Measurements from ENCODE around the gene SRGAP2.
A peak's percentile ranks its signal among the peaks of the same experiment; 100 is the strongest.
"Not testable (repeated sequence)": the region's sequence is repeated elsewhere in the genome, so short reads cannot be mapped to it uniquely, and the experiment has no call there.

Gene SRGAP2

DNA sequence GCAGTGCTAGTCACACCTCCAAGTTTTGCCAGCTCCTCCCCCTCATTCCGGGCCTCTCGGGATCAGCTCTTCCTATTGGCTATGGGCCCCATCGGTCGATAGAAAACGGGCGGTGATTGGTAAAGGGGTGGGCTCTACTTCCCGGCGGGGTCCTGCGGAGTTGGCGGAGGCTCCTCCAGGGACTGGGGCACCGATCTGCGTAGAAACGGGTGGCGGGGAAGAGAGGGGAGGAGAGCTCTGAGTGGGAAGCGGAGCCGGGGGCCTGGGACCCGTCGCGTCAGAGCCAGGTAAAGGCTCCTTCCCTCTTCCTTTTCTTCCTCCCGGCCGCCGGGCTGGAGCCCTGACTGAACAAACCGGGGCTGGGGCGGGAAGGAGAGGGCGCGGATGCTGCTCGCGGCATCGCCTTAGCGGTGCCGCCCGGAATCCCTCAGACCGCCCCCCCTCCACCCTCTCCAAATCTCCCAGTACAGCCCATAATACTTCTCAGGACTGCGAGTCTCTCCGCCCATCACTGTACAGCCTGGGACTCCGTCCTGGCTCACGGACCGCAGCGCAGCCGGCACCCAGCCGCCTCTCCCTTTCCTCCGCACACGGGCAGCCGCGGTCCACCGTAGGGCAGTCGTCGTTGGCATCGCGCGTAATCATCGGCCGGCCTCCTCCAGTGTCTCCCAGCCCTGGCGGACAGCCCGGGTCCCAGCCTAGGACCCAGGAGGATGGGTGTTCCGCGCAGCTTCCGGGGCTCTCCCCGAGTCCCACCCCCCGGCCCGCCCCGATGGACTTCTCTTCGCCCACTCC is at the start of gene SRGAP2:
Gene SRGAP2 (plus strand): TSS at position 178 of the 795 bp plus-strand sequence. CDS start 2,430 bp downstream, outside the sequence.
- peak; percentile 11 for DNase-seq (ENCODE audit: low read depth)
- H3K4me3 ChIP-seq (ENCODE audit: control insufficient read depth, low read depth, low read length) = peak within 1 kb of the TSS; percentile 54

DNA sequence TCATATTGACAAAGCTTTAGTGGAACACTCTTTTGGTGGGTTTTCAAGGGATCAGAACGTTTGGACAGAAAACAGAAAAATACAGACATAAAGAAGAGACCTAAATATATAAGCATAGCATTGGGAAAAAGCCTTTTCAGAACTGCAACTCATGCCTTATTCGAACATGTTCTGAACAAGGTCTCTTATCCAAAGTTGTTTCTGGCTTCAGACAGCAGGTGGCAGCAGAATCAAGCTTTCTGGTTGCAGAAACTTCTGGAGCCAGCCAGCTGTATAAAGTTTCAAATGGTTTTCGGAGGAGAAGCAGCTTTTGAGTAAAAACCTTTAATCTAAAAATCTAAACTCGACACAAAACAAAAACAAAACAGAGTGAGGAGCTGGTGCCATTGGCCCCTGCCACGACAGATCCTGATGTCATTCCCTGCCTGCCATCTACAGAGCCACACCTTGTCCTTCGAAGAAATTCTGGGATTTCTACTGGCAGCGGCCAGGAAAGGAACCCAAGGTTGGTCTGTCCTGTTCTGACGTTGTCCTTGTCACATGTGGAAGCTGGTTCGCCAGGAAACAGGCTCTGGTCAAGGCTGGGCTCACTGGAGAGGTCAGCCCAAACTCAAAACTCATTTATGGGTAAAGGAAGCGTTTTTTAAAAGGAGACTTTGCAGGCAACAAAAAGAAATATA is 35.9 kb upstream of the SRGAP2 start:
- not testable (repeated sequence) for DNase-seq (ENCODE audit: low read depth); H3K4me3 ChIP-seq (ENCODE audit: control insufficient read depth, low read depth, low read length)

DNA sequence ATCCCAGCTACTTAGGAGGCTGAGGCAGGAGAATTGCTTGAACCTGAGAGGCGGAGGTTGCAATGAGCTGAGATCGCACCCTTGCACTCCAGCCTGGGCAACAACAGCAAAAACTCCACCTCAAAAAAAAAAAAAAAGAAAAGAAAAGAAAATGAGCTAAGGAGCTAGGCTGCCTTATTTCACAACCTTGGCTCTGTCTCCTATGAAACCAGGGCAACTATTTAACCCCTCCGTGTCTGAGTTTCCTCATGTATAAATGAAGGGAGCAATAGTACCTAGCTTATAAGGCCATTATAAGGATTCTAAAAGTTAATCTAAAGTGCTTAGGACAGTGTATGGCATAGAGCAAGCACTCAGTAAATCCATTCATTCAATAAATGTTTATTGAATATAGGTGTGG is 33.5 kb upstream of the SRGAP2 start:
- H3K4me3 ChIP-seq (ENCODE audit: control insufficient read depth, low read depth, low read length) = not testable (repeated sequence)
- DNase-seq (ENCODE audit: low read depth) = peak; percentile 3

DNA sequence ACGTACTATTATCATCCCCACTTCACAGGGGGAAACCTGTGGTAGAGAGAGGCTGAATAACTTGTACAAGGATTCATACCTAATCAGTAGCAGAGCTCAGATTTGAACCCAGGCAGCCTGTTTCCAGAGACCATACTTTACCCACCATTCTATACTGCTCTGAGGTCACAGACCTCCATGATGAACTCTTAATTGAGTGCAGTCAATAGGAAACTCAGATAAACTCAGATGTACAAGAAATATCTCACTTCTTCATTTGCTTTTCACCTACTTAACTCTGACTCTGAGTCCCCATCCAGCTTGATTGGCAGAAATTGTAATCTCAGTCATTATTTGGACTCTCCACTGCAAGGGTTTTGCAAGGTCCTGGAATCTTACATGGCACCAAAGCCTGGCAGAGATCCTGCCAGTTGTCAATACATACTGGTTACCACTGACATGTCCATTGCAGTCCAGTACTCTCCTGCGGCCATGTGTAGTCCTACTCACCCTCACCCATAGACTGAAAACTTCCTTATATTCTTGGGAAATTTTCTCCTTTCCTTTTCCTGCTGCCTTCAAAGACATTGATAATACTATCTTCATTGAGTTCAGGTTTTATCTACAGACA is 30.1 kb upstream of the SRGAP2 start:
- H3K4me3 ChIP-seq (ENCODE audit: control insufficient read depth, low read depth, low read length) = not testable (repeated sequence)

DNA sequence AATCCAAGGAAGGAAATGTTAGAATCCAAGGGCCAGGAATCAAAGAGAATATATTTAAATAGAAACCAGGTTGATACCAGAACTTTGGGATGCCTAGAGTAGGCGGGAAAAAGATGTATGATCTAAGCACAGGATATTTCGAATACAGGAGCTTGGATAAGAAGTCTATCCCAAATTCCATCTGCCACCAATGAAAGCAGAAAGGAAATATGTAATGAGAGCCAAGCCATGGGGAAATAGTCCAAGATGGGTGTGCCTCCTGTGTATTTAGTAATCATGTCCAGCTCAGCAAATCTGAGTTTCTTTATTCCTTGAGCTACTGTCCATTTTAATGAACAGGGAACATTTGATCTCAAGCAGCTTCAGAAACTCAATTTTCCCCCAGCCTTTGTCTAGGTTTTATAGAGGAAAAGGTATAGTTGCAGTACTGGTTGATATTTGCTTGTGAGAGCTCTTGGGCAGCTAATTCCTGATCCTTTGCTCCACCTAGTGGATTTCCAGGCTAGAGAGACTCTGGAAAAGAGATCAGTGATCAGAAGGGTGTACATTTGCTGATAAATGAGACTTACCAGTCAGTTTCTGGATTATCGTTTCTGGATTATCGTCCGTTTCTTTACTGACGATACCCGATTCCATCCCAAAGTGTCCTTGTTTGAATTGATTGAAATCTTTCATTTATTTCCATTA is 29.0 kb upstream of the SRGAP2 start:
- DNase-seq (ENCODE audit: low read depth) = not testable (repeated sequence)

More for the DNA sequence above, 30.1 kb upstream of the SRGAP2 start:
- DNase-seq (ENCODE audit: low read depth) = not testable (repeated sequence)

DNA sequence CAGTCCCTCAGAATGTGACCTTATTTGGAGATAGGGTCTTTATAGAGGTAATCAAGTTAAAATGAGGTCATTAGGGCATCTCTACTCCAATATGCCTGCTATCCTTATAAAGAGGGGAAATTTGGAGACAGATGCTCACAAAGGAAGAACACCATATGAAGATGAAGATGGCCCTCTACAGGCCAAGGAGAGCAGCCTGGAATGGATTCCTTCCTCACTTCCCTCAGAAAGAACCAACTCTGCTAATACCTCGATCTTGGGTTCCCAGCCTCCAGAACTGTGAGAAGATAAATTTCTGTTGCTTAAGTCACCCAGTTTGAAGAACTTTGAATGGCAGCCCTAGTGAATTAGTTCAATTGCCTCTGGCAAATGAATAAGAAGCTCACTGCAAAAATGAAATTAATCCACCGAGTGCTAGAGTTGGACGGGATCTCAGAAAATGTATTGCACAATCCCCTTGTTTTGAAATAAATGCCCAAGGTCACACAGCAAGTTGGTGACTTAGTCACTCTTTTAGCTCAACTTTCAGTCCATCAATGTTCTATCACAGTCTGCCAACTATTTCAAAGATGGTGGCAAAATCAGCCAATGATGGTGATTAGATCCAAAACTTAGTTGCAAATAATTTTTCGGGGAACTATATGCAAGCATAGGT is 27.8 kb upstream of the SRGAP2 start:
- H3K4me3 ChIP-seq (ENCODE audit: control insufficient read depth, low read depth, low read length) = not testable (repeated sequence)
- peak; percentile 16 for DNase-seq (ENCODE audit: low read depth)
- TF ChIP-seq, protein P1, sequence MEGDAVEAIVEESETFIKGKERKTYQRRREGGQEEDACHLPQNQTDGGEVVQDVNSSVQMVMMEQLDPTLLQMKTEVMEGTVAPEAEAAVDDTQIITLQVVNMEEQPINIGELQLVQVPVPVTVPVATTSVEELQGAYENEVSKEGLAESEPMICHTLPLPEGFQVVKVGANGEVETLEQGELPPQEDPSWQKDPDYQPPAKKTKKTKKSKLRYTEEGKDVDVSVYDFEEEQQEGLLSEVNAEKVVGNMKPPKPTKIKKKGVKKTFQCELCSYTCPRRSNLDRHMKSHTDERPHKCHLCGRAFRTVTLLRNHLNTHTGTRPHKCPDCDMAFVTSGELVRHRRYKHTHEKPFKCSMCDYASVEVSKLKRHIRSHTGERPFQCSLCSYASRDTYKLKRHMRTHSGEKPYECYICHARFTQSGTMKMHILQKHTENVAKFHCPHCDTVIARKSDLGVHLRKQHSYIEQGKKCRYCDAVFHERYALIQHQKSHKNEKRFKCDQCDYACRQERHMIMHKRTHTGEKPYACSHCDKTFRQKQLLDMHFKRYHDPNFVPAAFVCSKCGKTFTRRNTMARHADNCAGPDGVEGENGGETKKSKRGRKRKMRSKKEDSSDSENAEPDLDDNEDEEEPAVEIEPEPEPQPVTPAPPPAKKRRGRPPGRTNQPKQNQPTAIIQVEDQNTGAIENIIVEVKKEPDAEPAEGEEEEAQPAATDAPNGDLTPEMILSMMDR (IDR thresholded peaks at IDR 0.05; ENCODE audit: control insufficient read depth, insufficient read depth, low read depth, low read length, missing control alignments) = peak; percentile 26

More for the DNA sequence above, 29.0 kb upstream of the SRGAP2 start:
- TF ChIP-seq, protein P1 (IDR thresholded peaks at IDR 0.05; ENCODE audit: control insufficient read depth, insufficient read depth, low read depth, low read length, missing control alignments) = peak; percentile 35
- H3K4me3 ChIP-seq (ENCODE audit: control insufficient read depth, low read depth, low read length) = not testable (repeated sequence)

DNA sequence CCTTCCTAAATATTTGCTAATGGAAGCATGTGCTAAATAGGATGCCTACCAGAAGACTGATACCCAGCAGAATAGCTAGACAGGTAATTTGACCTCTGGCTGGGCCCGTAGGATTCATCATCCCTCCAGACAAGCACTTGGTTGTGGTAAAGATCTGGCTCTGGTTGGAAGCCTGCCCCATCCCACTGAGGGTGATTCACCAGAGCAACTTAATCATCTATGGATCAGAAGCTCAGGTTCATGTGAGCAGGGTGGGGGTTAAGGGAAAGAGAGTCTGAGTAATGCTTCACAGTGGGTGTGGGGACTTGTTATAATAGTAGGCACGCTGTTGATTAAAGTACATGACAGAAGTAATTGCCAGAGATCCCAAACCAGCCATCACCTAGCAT is 27.2 kb upstream of the SRGAP2 start:
- DNase-seq (ENCODE audit: low read depth); H3K4me3 ChIP-seq (ENCODE audit: control insufficient read depth, low read depth, low read length): not testable (repeated sequence)

DNA sequence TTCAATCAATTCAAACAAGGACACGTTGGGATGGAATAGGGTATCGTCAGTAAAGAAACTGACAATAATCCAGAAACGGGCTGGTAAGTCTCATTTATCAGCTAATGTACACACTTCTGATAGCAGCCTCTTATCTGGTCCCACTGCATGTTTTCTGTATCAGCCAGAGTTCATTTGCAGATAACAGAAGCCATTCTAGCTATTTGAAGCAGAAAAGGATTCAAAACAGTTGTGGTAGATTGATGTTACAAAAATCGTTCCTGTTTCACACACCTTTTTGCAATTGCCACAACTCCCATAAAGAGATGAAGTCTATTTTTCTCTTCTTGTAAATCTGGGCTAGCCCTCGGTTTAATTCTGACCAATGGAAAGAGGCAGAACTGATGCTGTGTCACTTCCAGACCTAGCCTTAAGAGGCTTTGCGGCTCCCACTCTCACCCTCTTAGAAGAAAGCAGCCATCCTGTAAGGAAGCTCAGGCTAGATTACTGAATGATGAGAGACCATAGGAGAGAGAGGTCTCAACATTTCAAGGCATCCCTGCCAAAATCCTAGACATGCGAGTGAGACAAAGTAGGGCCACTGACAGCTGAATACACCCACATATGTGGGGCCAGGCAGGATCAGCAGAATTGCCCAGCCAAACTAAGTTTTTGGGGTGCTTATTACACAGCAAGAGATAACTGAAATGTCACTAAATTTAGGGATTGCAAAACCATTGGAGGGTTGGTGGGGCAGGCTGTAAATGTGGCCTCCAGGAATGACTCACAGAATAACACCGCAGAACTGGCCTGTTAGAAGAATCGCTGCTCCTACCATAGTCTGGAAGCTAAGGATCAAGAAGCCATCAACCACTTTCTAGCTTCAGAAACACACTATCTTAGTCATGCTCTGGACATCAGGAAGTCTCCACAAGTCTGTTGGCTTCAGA is 25.0 kb upstream of the SRGAP2 start:
- not testable (repeated sequence) for H3K4me3 ChIP-seq (ENCODE audit: control insufficient read depth, low read depth, low read length)
- DNase-seq (ENCODE audit: low read depth) = peak; percentile 62

DNA sequence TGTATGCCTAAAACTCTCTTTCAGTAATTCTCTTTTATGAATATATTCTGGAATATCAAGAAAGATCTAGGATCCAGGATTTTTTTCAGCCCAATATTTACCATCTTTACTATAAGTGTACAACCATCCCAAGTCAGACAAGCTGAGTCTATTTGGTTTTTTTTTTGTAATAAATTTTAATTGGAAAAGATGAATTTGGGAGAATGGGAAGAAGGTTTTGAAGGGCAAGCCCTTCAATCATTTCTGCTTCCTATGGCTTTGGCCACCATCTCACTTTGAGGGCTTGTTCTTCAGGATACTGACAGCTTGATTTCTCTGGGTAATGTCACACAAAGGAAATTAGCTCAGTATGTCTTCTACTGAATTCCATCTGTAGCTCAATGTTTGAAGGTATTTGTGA is 23.7 kb upstream of the SRGAP2 start:
- DNase-seq (ENCODE audit: low read depth); H3K4me3 ChIP-seq (ENCODE audit: control insufficient read depth, low read depth, low read length): not testable (repeated sequence)

DNA sequence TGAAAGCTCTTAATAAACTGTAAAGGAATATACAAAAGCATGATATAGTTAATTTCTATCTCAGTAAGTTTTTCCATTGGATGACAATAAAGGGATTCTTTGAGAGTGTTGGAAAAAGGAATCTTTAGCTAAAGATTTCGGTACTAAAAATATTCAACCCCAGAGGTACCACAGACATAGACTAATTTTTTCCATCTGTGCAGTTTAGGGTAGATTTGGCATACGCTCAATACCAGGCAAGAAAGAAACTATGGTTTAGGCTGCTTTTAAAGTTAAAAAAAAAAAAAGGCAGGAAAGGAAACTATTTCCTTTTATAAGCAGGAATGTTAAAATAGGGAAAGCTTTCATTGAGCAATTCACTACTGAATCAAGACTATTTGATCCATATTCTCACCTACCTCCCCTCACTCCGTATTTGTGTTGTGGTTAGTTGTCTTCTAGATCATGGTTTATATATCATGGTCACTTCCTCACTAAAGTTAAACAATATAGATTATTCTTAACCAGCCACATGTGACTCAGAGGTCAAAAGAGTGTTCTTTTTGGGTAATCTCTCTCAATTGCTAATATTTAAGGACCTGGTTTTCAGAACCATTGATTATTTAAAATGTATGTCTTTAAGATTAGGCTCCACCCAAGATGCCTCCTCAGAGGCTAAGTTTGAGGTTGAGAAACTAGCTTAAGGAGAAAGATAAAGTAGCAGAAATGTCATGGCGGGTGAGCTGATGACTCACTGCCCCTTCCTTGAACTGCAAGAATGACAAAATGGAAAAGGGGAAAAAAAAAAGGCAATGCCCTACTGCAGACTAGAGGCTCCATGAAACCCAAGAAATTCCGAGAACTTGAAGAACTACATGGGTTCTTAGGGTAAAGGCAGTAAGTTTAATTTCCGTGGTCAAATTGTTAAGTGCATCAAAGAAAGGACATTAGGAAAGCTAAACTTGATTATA is 20.7 kb upstream of the SRGAP2 start:
- H3K4me3 ChIP-seq (ENCODE audit: control insufficient read depth, low read depth, low read length); DNase-seq (ENCODE audit: low read depth): not testable (repeated sequence)

DNA sequence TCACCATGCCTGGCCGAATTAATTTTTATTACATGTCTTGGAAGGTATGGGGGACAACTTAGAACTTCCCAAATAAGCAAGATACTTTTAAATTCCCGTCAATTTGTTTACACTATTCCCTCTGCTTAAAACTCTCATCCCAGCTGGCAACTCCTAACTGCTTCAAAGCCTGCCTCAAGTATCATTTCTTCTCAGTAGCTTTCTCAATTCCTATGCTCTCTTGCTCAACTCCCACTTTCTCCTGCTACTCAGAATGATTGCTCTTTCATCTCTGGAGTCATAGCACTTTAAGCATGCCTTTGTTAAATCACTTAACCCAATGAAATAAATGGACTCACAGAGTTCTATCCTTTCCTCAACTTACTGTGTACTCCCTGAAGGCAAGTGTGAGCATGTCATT is 19.6 kb upstream of the SRGAP2 start:
- DNase-seq (ENCODE audit: low read depth); H3K4me3 ChIP-seq (ENCODE audit: control insufficient read depth, low read depth, low read length): not testable (repeated sequence)

DNA sequence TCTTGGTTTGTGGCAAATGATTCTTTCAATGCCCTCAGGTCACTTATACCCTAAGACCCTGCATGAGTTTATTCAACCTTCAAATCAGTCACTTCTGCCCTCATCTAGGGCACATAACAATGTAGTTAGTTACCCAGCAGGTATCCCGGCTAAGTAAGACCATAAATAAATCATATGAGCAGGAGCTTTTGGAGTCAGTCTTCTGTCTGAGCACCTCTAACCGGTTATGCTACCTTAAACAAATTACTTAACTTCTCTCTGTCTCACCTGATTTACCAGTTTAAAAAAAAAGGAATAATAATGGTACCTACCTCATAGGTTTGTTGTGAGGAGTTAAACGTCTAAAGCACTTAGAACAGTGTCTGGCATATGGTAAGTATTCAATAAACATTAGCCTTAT is 17.6 kb upstream of the SRGAP2 start:
- DNase-seq (ENCODE audit: low read depth); H3K4me3 ChIP-seq (ENCODE audit: control insufficient read depth, low read depth, low read length): not testable (repeated sequence)

DNA sequence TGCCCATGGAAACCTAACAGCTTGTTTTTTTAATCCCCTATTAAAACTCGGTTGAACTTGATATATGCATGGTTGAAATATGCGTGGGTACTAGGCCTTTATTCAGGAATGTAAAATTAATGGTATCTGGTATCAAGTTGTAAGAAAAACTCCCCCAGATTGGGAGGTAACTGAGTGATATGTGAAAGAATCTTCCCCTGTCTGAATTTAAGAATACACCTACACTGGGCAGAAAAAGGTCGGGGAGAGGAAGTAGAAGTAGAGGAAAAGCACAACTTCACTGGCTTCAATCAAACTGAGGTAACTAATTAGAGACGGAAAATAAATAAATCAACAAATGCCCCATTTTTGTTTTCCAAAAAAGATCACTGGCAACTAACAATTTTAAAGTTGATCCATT is 16.5 kb upstream of the SRGAP2 start:
- H3K4me3 ChIP-seq (ENCODE audit: control insufficient read depth, low read depth, low read length); DNase-seq (ENCODE audit: low read depth): not testable (repeated sequence)

Measured in AG09309 (cell line).